Measurements from ENCODE around the gene PODNL1.
"Not testable (repeated sequence)": the region's sequence is repeated elsewhere in the genome, so short reads cannot be mapped to it uniquely, and the experiment has no call there.

PODNL1 gene

DNA sequence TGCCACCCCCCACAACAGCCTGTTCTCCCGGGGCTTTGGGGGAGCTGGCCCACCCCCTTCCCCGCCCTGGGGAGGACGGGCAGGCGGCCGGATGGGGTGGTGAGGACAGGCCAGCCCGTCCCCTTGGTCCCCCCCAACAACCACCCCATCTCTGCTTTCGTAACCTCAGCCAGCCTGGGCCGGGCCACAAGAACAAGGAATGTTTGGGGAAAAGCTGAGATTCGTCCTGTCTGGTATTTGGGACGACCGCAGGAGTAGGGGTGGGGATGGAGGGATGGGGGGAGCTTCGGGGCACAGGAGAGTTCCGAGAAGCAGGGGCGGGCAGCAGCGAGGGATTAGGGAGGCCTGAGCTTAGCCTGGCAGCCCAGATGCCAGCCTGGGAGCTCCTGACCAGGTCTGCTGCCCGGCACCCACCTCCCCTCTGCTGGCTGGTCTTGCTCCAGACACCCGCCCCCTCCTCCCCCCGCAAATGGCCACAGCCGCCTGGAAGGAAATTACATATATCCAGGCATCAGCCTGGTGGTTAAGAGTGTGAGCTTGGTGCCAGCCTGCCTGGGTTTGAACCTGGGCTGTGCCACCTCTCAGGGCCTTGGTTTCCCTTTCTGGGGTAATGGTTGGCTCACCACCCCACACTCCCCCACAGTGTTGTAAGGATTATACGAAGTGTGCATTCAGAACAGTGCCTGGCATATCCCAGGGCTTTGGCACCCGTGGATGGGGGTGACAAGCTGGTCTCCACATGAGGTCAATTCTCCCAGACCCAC is at the start of gene PODNL1:
TSS of gene PODNL1 (minus strand) at position 117 of the 764 bp plus-strand sequence. CDS start 236 bp downstream, outside the sequence.
- peak; percentile 79 for DNase-seq

GRCh38 chr19:13987101-13987890 is 49.1 kb upstream of the PODNL1 start:
- DNase-seq: no peak

- DNase-seq: peak; percentile 89
These were observed 48.2 kb upstream of the PODNL1 start for GRCh38 chr19:13986348-13986904.

GRCh38 chr19:13985771-13986347 is 47.6 kb upstream of the PODNL1 start:
- no peak for DNase-seq

- DNase-seq: no peak
These were observed 46.9 kb upstream of the PODNL1 start for GRCh38 chr19:13984875-13985741.

GRCh38 chr19:13984186-13984585 is 46.0 kb upstream of the PODNL1 start:
- no peak for DNase-seq

GRCh38 chr19:13983213-13983889 is 45.1 kb upstream of the PODNL1 start:
- no peak for DNase-seq

DNA sequence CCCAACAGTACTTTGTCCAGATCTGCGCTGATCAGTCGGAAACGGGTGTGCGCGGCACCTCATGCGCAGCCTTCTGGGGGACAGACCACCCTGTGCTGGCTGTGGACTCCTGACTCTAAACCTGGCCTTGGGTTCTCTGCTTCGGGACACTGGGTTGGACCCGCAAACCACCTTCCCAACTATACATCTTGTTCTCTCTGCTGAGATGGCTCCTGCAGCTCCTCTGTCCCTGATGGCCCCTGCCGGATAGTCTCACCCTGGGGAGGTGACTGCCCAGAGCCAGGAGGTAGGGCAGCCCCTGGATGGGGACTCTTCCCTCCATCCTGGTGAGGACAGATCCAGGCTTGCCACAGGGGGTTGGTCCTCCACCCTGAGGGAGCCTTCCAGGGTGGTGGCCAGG is 44.6 kb upstream of the PODNL1 start:
- no peak for DNase-seq

DNA sequence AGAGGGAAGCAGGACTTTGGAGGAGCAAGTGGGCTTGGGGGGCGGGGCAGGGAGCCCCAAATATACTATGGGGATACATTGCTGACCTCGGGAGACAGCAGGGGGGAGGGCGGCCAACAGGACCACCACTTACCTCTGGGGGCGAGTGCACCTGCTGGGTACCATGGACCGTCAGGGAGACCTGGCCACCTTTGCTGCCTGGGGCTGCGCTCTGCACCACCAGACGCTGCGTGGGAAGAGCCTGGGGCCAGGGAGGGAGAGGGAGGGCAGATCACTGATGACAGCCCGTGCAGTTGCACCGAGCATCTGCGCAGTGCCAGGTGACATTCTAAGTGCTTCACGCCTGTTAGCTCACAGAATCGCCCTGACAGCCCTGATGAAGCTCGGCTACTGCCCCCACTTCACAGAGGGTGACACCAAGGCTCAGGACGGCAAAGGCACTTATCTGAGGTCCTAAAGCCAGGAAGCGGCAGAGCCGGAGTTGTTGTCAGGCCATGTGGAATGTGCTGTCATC is 43.8 kb upstream of the PODNL1 start:
- no peak for DNase-seq

DNA sequence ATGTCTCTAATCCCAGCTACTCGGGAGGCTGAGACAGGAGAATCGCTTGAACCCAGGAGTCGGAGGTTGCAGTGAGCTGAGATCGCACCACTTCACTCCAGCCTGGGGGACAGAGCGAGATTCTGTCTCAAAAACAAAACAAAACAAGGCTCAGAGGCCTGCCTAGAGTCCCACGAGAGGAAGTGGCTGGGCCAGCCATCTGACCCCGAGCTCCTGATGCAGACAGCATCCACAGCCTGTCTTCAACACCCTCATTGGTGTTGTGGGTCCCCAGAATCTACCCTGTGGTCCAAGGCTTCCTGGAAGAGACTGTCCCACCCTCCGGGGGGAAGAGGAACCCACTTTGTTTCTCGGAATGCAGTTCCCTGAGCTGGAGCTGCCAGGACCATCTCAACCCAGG is 43.2 kb upstream of the PODNL1 start:
- no peak for DNase-seq

DNA sequence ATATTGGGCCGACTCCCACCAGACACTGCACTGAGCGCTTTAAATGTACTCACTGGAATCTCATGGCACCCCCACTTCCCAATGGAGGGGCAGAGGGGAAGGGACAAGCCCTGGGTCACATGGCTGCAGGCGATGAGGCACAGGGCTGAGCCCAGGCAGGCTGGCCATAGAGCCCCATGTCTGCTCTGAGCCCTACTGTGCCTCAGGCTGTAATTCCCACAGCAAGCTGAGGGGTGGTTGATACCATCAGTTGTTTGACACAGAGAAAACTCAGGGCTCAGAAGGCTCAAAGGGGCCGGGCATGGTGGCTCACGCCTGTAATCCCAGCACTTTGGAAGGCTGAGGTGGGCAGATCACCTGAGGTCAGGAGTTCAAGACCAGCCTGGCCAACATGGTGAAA is 42.8 kb upstream of the PODNL1 start:
- no peak for DNase-seq

DNA sequence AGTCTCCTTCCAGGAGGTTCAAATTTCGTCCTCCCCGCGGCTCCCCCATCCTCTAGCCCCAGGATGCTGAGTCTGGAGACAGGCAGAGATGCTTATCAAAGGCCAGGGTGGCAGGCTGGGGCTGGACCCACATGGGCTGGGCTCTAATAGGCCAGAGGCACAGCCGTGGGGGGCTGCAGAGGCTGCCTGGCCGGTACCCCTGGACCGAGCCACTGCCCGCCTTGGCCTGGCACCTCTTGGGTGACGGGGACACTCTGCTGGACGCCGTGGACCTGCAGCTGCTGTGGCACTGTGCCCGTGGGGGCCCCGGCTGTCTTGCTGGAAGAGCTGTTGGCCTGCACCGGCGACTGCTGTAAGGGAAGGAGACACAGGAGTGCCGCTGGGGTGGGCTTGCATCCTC is 42.1 kb upstream of the PODNL1 start:
- no peak for DNase-seq

- no peak for DNase-seq
These were observed 41.5 kb upstream of the PODNL1 start for GRCh38 chr19:13979686-13980085.

DNA sequence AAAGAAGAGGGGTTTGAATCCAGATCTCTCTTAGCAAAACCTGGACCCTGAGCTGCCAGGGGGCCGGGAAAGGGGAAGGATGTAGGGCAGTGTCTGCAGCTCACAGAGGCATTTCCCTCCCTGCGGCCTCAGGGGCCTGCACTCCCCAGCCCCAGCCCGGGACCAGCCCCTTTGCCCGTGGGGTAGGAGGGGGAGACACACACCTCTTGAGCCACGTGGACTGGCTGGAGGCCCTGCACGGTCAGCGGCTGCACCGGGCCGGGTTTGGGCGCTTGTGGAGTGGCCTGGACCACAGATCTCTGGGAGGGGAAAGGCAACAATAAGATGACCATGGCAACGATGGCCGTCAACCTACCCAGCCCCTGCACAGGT is 41.0 kb upstream of the PODNL1 start:
- peak; percentile 81 for DNase-seq

GRCh38 chr19:13978351-13979243 is 40.4 kb upstream of the PODNL1 start:
- peak; percentile 96 for DNase-seq

- no peak for DNase-seq
These were observed 39.6 kb upstream of the PODNL1 start for GRCh38 chr19:13977803-13978202.

DNA sequence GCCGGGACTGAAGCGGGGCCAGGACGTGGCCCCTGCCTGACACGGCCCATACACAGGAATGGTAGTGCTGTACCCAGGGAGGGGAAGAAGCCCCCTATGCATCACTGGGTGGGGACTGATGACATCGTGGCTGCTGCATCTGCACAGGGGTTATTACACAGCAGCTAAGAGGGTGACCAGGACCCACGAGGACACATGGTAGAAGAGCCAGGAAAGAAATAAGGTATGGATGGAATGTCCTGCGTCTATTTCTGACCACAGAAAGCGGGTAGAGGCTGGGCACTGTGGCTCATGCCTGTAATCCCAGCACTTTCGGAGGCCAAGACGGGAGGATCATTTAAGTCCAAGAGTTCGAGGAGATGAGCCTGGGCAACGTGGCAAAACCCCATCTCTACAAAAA is 38.2 kb upstream of the PODNL1 start:
- no peak for DNase-seq

DNA sequence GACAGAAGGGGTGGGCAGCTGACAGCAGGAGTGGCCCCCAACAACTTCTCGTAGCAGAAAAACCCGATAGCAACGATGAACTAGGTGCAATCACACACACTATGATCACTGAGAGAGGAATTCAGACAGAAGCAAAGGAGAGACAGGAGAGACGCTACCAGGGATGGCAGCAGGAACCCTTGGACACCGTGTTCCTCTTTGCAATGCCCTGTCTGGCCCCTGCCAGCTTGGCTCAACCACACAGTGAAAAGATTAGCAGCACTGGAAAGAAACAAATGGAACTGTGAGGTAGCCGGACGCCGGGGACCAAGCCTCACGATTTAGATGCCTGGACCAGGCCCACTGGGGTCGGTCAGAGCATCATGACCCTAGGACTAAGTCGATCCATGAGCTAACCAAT is 37.7 kb upstream of the PODNL1 start:
- DNase-seq: no peak

- DNase-seq: no peak
These were observed 35.9 kb upstream of the PODNL1 start for GRCh38 chr19:13974073-13974472.

- DNase-seq: not testable (repeated sequence)
These were observed 35.3 kb upstream of the PODNL1 start for GRCh38 chr19:13973479-13973878.

Data from left hindlimb (tissue), 1 donor.